ENCODE measurements around the gene ANKLE2.

The ANKLE2 gene

GRCh38 chr12:132728502-132728901, 33.1 kb downstream of the ANKLE2 start:
- no peak overlapping the region for H3K4me3 Mint-ChIP-seq
- H3K36me3 Mint-ChIP-seq: peaks cover 36% of the 10 kb centered on the region
- DNase-seq (ENCODE audit: low spot score in 2 of 2) (no peak), ATAC-seq (ENCODE audit: low read depth) (no peak)
- H3K27ac Mint-ChIP-seq: no peak overlapping the region
- H3K4me1 Mint-ChIP-seq: peaks cover 2% of the 10 kb centered on the region
- H3K27me3 Mint-ChIP-seq: no peaks in the 10 kb centered on the region
- H3K9me3 Mint-ChIP-seq: no peaks in the 10 kb centered on the region

- H3K27me3 Mint-ChIP-seq: no peaks in the 10 kb centered on the region
- no peak overlapping the region for H3K27ac Mint-ChIP-seq
- H3K4me1 Mint-ChIP-seq: peaks cover 2% of the 10 kb centered on the region
- ATAC-seq (ENCODE audit: low read depth) (no peak), DNase-seq (ENCODE audit: low spot score in 2 of 2) (no peak)
- H3K36me3 Mint-ChIP-seq: peaks cover 25% of the 10 kb centered on the region
- H3K4me3 Mint-ChIP-seq: no peak overlapping the region
- H3K9me3 Mint-ChIP-seq: no peaks in the 10 kb centered on the region
These were observed 34.4 kb downstream of the ANKLE2 start for GRCh38 chr12:132727091-132727794.

DNA sequence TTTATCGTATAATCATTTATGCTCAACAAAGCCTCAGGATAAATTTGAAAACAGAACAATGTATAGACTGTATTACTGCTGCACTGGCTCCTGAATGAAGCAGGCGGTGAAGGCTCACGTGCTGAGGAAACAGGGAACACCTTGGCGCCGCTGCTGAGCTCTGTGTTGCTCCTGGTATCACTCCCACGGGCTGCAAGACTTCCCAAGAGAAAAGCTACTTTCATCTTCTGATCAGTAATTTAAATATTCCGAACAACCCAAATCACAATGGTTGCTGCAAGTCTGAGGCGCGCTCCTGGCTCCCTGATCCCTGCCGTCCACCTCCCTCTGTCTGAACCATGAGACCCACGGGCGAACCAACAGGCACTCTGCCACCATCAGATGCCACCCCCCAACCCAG, 35.2 kb downstream of the ANKLE2 start:
- no peaks in the 10 kb centered on the region for H3K9me3 Mint-ChIP-seq
- DNase-seq (ENCODE audit: low spot score in 2 of 2) (no peak), ATAC-seq (ENCODE audit: low read depth) (no peak)
- H3K36me3 Mint-ChIP-seq: peaks cover 20% of the 10 kb centered on the region
- no peak overlapping the region for H3K27ac Mint-ChIP-seq
- H3K4me1 Mint-ChIP-seq: peaks cover 2% of the 10 kb centered on the region
- no peak overlapping the region for H3K4me3 Mint-ChIP-seq
- H3K27me3 Mint-ChIP-seq: no peaks in the 10 kb centered on the region

DNA sequence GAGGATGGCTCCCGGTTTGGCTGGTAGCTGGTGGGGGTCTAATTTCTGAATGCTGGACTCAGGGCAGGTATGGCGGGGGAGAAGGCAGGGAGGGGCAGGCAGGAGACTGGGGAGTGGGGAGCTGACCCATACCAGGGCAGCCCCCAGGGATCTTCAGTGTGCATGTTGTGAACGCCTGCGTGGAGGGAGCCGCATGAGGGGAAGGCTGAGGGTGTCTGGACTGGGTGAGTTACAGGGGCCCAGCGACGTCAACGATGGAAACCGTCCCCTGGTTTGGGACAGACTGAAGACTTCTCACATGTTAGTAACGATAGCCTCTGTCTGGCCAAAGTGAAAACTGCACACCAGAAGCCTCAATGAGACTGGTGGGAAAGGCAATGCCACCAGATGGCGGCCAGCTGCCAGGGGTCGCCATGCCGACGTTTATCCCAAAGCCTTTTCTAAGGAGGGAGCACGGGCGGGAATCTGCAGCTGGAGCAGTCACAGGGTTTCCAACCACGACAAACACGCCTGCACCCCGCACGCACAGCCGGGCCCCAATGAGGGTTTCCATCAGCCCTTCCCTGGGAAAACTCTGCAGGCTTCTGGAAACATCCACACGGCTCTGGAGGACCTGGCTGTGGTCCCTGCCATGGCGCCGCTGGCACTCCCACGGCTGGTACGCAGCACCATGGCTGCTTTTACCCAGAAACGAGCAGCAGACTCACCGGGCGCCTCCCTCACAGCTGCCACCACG, 37.0 kb downstream of the ANKLE2 start:
- no peaks in the 10 kb centered on the region for H3K27me3 Mint-ChIP-seq
- ATAC-seq (ENCODE audit: low read depth) (no peak), DNase-seq (ENCODE audit: low spot score in 2 of 2) (no peak)
- peaks cover 17% of the 10 kb centered on the region for H3K36me3 Mint-ChIP-seq
- H3K4me1 Mint-ChIP-seq: peaks cover 2% of the 10 kb centered on the region
- H3K27ac Mint-ChIP-seq: no peak overlapping the region
- no peak overlapping the region for H3K4me3 Mint-ChIP-seq
- no peaks in the 10 kb centered on the region for H3K9me3 Mint-ChIP-seq

GRCh38 chr12:132723764-132724140, 37.9 kb downstream of the ANKLE2 start:
- Mint-ChIP-seq H3K9me3 (no peaks in the 10 kb centered on the region), H3K27ac (no peak overlapping the region), H3K4me3 (no peak overlapping the region), H3K27me3 (no peaks in the 10 kb centered on the region), H3K4me1 (peaks cover 2% of the 10 kb centered on the region), H3K36me3 (peaks cover 19% of the 10 kb centered on the region)
- no peak for DNase-seq (ENCODE audit: low spot score in 2 of 2)
- ATAC-seq (ENCODE audit: low read depth): no peak

GRCh38 chr12:132723015-132723763, 38.4 kb downstream of the ANKLE2 start:
- H3K27me3 Mint-ChIP-seq: no peaks in the 10 kb centered on the region
- peaks cover 21% of the 10 kb centered on the region for H3K36me3 Mint-ChIP-seq
- peaks cover 2% of the 10 kb centered on the region for H3K4me1 Mint-ChIP-seq
- no peak for DNase-seq (ENCODE audit: low spot score in 2 of 2)
- no peak overlapping the region for H3K27ac Mint-ChIP-seq
- H3K4me3 Mint-ChIP-seq: no peak overlapping the region
- H3K9me3 Mint-ChIP-seq: no peaks in the 10 kb centered on the region
- no peak for ATAC-seq (ENCODE audit: low read depth)

- no peak for ATAC-seq (ENCODE audit: low read depth)
These were observed 40.9 kb downstream of the ANKLE2 start for GRCh38 chr12:132720606-132721345.

DNA sequence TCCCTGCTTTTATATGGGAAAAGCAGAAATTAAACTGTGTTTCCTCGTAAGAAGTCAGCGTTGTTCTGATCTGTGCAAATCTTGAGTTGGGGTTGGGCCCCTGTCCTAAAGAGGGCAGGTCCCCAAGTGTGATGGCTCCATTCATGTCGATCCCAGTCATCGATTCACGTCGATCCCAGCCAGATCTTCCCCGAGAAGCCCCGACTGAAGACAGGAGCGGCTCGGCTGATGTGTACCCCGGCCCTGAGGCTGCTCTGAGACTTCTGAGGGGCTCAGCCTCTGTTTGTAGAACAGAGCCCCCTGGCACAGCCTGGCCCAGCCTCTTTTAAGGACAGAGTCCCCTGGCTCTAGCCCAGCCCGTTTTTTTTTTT, 41.7 kb downstream of the ANKLE2 start:
- DNase-seq (ENCODE audit: low spot score in 2 of 2) (no peak), ATAC-seq (ENCODE audit: low read depth) (no peak)
- no peaks in the 10 kb centered on the region for H3K27me3 Mint-ChIP-seq
- no peaks in the 10 kb centered on the region for H3K9me3 Mint-ChIP-seq
- H3K27ac Mint-ChIP-seq: no peak overlapping the region
- H3K4me3 Mint-ChIP-seq: no peak overlapping the region
- peaks cover 2% of the 10 kb centered on the region for H3K4me1 Mint-ChIP-seq
- peaks cover 24% of the 10 kb centered on the region for H3K36me3 Mint-ChIP-seq

More at GRCh38 chr12:132720606-132721345, 40.9 kb downstream of the ANKLE2 start:
- peaks cover 24% of the 10 kb centered on the region for H3K36me3 Mint-ChIP-seq
- H3K9me3 Mint-ChIP-seq: no peaks in the 10 kb centered on the region
- H3K4me3 Mint-ChIP-seq: no peak overlapping the region
- H3K4me1 Mint-ChIP-seq: peaks cover 2% of the 10 kb centered on the region
- DNase-seq (ENCODE audit: low spot score in 2 of 2): no peak
- no peaks in the 10 kb centered on the region for H3K27me3 Mint-ChIP-seq
- no peak overlapping the region for H3K27ac Mint-ChIP-seq

DNA sequence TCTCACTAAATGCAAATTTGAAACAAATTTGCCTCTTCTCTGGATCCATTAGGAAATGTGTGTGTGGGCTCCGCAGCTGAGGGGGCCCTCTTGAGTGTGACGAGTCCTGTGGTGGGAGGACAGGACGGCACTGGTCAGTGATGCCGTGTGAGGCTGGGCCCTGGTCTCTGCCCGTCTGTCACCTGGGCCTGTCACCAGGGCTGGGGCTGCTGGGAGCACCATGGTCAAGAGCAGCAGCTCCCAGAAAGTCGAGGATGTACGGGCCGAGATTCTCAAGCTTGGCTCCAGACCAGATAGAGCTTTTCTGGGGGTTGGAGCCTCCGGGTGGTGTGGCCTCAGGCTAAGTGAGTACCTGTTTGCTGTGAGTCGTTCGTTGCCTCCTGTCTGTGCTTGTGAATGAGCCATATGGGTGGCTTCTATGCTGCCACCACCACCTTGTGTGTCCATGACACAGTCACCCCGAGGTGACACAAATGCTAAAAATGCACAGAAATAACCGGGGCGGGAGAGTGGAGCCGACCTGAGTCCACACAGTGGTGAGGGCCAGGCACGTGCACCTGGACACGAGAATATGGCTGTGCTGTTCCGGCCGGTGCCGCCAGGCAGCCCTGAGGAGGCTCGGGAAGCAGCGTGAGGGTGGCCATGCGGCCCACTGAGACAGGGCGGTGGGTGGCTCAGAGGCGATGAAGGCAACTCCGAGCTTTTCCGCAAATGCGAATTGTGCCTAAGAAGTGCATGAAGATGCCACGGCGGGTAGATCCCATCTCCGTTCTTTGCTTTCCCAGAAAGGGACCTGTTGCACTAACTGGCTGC, 42.3 kb downstream of the ANKLE2 start:
- ATAC-seq (ENCODE audit: low read depth): no peak
- Mint-ChIP-seq H3K4me1 (peaks cover 4% of the 10 kb centered on the region), H3K36me3 (peaks cover 23% of the 10 kb centered on the region), H3K27ac (no peak overlapping the region), H3K27me3 (no peaks in the 10 kb centered on the region), H3K4me3 (no peak overlapping the region), H3K9me3 (no peaks in the 10 kb centered on the region)
- DNase-seq (ENCODE audit: low spot score in 2 of 2): no peak

DNA sequence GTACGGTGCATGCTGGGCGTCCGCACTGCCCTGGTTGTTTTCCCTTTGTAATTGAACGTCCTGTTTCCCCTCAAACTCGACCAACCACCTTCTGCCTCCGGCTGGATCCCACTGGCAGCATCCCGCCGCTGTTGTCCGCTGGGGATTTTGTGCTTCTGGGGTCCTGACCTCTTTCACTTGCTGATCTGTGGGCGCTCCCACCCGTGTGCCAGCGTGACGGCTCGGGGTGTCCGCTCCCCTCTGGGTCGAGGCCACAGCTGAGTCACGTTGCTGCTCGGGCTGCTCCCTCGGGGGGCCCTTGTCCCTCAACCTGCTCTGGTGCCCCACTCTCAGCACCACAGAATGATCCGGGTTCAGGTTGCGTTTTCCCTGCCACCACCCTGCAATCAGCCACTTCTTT, 43.0 kb downstream of the ANKLE2 start:
- no peak overlapping the region for H3K27ac Mint-ChIP-seq
- no peaks in the 10 kb centered on the region for H3K27me3 Mint-ChIP-seq
- ATAC-seq (ENCODE audit: low read depth) (no peak), DNase-seq (ENCODE audit: low spot score in 2 of 2) (no peak)
- peaks cover 20% of the 10 kb centered on the region for H3K36me3 Mint-ChIP-seq
- H3K4me1 Mint-ChIP-seq: peaks cover 2% of the 10 kb centered on the region
- H3K4me3 Mint-ChIP-seq: no peak overlapping the region
- no peaks in the 10 kb centered on the region for H3K9me3 Mint-ChIP-seq

DNA sequence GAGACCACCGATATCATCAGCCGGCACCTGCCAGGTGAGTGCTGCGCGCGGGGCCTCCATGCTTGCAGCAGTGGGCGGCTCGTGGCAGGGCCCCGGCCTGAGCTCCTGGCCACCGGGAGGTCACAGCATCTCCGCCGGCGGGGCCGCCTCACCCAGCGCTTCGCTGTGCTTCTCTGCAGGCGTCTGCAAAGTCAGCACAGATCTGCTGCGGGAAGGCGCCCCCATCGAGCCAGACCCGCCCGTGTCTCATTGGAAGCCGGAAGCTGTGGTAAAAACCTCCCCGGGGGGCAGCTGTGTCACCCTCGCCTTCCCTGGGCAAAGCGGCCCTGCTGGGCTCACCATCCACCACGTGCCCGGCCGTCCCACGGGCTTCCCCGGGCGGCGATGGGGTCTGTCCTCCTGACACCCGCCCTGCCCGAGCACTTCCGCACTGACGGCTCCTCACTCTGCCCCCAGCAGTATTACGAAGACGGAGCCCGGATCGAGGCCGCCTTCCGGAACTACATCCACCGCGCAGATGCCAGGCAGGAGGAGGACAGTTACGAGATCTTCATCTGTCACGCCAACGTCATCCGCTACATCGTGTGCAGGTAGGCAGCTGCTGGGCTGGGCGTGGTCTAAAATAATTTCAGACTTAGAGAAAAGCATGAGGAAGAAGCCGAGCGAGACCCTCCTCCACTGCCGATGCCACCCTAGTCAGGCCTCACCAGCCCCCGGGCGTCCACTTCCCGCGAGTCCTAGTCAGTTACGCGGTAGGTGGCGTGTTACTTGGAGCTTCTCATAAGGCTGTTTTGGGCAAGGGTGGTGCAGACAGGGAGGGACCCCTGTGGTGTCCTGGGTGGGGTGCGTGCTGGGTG, 43.9 kb downstream of the ANKLE2 start:
- H3K27me3 Mint-ChIP-seq: no peaks in the 10 kb centered on the region
- peaks cover 18% of the 10 kb centered on the region for H3K36me3 Mint-ChIP-seq
- H3K27ac Mint-ChIP-seq: no peak overlapping the region
- H3K9me3 Mint-ChIP-seq: no peaks in the 10 kb centered on the region
- H3K4me3 Mint-ChIP-seq: no peak overlapping the region
- H3K4me1 Mint-ChIP-seq: peaks cover 6% of the 10 kb centered on the region
- ATAC-seq (ENCODE audit: low read depth) (no peak), DNase-seq (ENCODE audit: low spot score in 2 of 2) (no peak)

- Mint-ChIP-seq H3K27me3 (no peaks in the 10 kb centered on the region), H3K4me3 (no peak overlapping the region), H3K36me3 (peaks cover 18% of the 10 kb centered on the region), H3K9me3 (no peaks in the 10 kb centered on the region), H3K4me1 (peaks cover 10% of the 10 kb centered on the region), H3K27ac (no peak overlapping the region)
- ATAC-seq (ENCODE audit: low read depth) (no peak), DNase-seq (ENCODE audit: low spot score in 2 of 2) (no peak)
These were observed 44.6 kb downstream of the ANKLE2 start for GRCh38 chr12:132717011-132717410.

Data from memory B cell (primary cell).